ENCODE data around the gene LCK. TPM values are rescaled to one million over a fixed set of nuclear protein-coding genes. Genes with fewer than 3 reads are reported as not detected.

LCK gene
- total and polyA plus RNA-seq, 2 experiments from 2014 or later, result 0.40 to 0.79 TPM

- Histone ChIP-seq H3K4me2 (no peak overlapping the region), H3K9me3 (ENCODE audit: low read depth) (no peaks in the 10 kb centered on the region), H3K4me1 (ENCODE audit: insufficient read depth) (peaks cover 12% of the 10 kb centered on the region), H3K79me2 (peaks cover 19% of the 10 kb centered on the region), H2AFZ (no peak overlapping the region), H4K20me1 (ENCODE audit: insufficient read depth, poor library complexity, severe bottlenecking) (no peaks in the 10 kb centered on the region), H3K27ac (peak overlapping the region; percentile 83), H3K9me2 (replicated peaks; ENCODE audit: insufficient read depth) (no peaks in the 10 kb centered on the region), H3K27me3 (no peaks in the 10 kb centered on the region), H3K36me3 (replicated peaks; ENCODE audit: insufficient read depth, low read depth) (no peaks in the 10 kb centered on the region), H3K4me3 (no peak overlapping the region)
- 96% methylated on average over 5 of the region's 5 CpGs for WGBS (ENCODE audit: low lambda C conversion rate, missing lambda C conversion rate)
- DNase-seq (ENCODE audit: low spot score), result no peak
- TF ChIP-seq EZH2 (IDR thresholded peaks at IDR 0.05; ENCODE audit: borderline replicate concordance), result no peak
- TF ChIP-seq, protein P1, sequence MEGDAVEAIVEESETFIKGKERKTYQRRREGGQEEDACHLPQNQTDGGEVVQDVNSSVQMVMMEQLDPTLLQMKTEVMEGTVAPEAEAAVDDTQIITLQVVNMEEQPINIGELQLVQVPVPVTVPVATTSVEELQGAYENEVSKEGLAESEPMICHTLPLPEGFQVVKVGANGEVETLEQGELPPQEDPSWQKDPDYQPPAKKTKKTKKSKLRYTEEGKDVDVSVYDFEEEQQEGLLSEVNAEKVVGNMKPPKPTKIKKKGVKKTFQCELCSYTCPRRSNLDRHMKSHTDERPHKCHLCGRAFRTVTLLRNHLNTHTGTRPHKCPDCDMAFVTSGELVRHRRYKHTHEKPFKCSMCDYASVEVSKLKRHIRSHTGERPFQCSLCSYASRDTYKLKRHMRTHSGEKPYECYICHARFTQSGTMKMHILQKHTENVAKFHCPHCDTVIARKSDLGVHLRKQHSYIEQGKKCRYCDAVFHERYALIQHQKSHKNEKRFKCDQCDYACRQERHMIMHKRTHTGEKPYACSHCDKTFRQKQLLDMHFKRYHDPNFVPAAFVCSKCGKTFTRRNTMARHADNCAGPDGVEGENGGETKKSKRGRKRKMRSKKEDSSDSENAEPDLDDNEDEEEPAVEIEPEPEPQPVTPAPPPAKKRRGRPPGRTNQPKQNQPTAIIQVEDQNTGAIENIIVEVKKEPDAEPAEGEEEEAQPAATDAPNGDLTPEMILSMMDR (IDR thresholded peaks at IDR 0.05; ENCODE audit: poor library complexity), result no peak
Measured at GRCh38 chr1:32216566-32216965, 34.5 kb upstream of the LCK start.

GRCh38 chr1:32219022-32219421 is 32.0 kb upstream of the LCK start:
- 83% methylated on average over 7 of the region's 7 CpGs for WGBS (ENCODE audit: low lambda C conversion rate, missing lambda C conversion rate)
- TF ChIP-seq, protein P1 (IDR thresholded peaks at IDR 0.05; ENCODE audit: poor library complexity), result no peak
- TF ChIP-seq EZH2phosphoT487 (IDR thresholded peaks at IDR 0.05; ENCODE audit: low read depth, severe bottlenecking, unreplicated experiment) (no peak), EZH2 (IDR thresholded peaks at IDR 0.05; ENCODE audit: borderline replicate concordance) (no peak)
- DNase-seq (ENCODE audit: low spot score), result no peak
- Histone ChIP-seq H3K4me1 (ENCODE audit: insufficient read depth) (peaks cover 24% of the 10 kb centered on the region), H3K4me3 (no peak overlapping the region), H2AFZ (no peak overlapping the region), H3K79me2 (peaks cover 40% of the 10 kb centered on the region), H3K9me2 (replicated peaks; ENCODE audit: insufficient read depth) (no peaks in the 10 kb centered on the region), H3K36me3 (replicated peaks; ENCODE audit: insufficient read depth, low read depth) (no peaks in the 10 kb centered on the region), H3K4me2 (no peak overlapping the region), H3K27me3 (no peaks in the 10 kb centered on the region), H3K27ac (no peak overlapping the region), H4K20me1 (ENCODE audit: insufficient read depth, poor library complexity, severe bottlenecking) (no peaks in the 10 kb centered on the region), H3K9me3 (ENCODE audit: low read depth) (no peaks in the 10 kb centered on the region)

GRCh38 chr1:32220746-32221580 is 30.1 kb upstream of the LCK start:
- Histone ChIP-seq H3K79me2 (peaks cover 44% of the 10 kb centered on the region), H3K36me3 (replicated peaks; ENCODE audit: insufficient read depth, low read depth) (no peaks in the 10 kb centered on the region), H3K4me3 (no peak overlapping the region), H3K4me2 (peak overlapping the region; percentile 94), H3K27me3 (no peaks in the 10 kb centered on the region), H4K20me1 (ENCODE audit: insufficient read depth, poor library complexity, severe bottlenecking) (no peaks in the 10 kb centered on the region), H2AFZ (no peak overlapping the region), H3K27ac (peak overlapping the region; percentile 97), H3K4me1 (ENCODE audit: insufficient read depth) (peaks cover 24% of the 10 kb centered on the region), H3K9me2 (replicated peaks; ENCODE audit: insufficient read depth) (no peaks in the 10 kb centered on the region), H3K9me3 (ENCODE audit: low read depth) (no peaks in the 10 kb centered on the region)
- TF ChIP-seq, protein P1 (IDR thresholded peaks at IDR 0.05; ENCODE audit: poor library complexity), result no peak
- TF ChIP-seq EZH2phosphoT487 (IDR thresholded peaks at IDR 0.05; ENCODE audit: low read depth, severe bottlenecking, unreplicated experiment) (no peak), EZH2 (IDR thresholded peaks at IDR 0.05; ENCODE audit: borderline replicate concordance) (no peak)
- WGBS (ENCODE audit: low lambda C conversion rate, missing lambda C conversion rate), result 87% methylated on average over 4 of the region's 4 CpGs
- peak; percentile 5 for DNase-seq (ENCODE audit: low spot score)
